NCI-H146 treated with DMSO at 0.1 percent for 48 hours (cell line): ENCODE data around the gene KRT71.

Experiments used
- DNase-seq: peaks from one replicate; lab custom pipeline; 2025; ENCODE audit not compliant: unreplicated experiment; lab: John Stamatoyannopoulos, UW

Gene KRT71

DNA sequence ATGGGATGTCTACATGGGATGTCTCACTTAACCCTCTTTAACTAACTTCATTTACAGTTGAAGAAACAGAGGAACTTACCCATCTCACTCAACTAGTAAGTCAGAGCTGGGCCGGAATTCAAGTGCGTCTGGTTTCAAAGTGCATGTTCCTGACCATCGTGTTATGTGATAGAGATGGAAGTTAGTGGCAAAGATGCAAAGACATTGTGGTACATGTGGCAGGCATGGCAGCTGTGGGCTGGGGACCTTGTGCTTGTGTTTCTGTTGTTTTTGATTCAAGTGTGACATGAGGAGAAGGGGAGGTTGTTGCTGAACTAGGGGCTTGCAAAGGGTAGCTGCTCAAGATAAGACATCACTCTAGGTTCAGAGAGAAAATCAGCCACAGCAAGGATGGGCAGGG, 23.0 kb upstream of the KRT71 start:
- DNase-seq, result no peak

DNA sequence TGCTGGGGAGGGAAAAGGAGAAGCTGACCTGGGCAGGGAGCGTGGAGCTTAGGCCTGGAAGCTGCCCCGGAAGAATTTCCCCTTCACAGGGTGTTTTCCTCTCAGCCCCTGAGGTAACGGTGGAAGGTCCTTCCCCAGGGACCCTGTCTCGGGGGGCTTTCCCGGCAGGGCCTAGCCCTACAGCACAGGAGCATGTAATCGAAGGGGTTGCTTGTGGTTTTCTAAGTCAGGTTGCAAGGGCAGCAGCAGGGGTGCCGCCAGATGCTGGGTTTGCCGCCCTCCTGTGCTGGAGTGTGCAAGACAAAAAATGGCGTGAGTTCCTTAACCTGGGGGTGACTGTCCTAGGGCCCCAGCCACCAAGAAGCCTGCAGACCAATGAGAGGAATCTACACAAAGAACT, 22.3 kb upstream of the KRT71 start:
- no peak for DNase-seq

DNA sequence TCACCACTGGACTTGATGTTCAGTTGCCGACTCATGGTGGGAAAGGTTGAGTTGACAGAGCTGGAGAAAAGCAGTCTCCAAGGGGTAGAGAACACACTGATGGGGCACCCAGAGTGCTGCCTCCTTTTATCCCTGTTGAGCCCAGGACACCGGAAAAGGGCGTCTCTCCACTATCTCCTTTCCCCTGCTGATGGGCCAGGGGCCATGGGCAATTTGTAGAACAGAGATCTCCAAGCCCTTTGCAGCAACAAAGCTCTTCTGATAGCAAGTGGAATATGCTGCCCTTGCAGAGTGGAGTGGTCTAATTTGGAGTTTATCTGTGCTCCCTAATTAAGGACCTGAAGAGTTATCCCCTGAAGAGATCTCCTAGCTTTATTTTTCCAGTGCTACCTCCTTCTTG, 20.8 kb upstream of the KRT71 start, which contains the start of gene KRT74:
TSS of gene KRT74 (minus strand) at position 101 of the 400 bp plus-strand sequence. CDS start at position 35, 66 bp downstream.
- no peak for DNase-seq

DNA sequence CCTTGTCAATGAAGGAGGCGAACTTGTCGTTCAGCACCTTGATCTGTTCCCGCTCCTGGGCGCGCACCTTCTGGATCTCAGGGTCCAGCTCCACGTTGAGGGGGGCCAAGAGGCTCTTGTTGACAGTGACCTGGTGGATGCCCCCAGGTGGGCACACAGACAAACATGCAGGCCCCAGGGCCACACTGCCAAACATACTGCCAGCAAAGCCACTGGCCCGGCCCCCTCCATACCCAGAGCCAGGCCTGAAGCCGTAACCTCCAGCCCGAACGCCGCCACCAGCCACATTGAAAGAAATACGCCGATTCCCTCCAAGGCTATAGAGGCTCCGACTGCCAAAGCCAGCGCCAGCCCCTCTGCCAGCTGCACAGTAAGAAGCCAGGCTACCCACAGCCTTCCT, 20.4 kb upstream of the KRT71 start:
- DNase-seq, result no peak

DNA sequence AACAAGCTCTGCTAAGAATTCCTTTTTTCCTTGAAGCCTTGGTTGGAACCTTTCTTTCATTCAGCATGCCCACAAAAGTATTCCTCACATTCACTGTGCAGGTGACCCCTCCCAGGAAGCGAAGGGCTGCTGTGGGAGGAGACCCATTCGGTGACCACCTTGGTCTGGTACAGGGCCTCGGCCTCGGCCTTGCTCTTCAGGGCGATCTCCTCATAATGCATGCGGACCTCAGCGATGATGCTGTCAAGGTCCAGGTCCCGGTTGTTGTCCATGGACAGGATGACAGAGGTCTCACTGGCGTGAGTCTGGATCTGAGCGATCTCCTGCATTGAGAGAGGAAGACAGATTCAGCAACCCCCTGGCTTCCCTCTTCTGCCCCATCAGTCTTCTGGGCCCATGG, 17.6 kb upstream of the KRT71 start:
- DNase-seq, result no peak

DNA sequence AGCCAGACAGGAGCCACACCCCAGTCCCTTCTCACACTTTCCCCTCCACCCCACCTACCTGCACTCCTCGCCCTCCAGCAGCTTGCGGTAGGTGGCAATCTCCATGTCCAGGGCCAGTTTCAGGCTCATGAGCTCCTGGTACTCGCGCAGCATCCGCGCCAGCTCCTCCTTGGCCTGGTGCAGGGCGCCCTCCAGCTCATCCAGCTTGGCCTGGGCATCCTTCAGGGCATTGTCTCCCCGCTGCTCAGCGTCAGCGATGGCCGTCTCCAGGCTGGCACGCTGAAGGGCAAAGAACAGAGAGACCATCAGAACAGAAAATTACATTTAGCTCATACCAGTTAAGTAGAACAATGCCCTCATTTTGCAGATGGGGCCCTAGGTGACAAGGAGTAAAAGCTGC, 15.2 kb upstream of the KRT71 start:
- DNase-seq, result no peak

DNA sequence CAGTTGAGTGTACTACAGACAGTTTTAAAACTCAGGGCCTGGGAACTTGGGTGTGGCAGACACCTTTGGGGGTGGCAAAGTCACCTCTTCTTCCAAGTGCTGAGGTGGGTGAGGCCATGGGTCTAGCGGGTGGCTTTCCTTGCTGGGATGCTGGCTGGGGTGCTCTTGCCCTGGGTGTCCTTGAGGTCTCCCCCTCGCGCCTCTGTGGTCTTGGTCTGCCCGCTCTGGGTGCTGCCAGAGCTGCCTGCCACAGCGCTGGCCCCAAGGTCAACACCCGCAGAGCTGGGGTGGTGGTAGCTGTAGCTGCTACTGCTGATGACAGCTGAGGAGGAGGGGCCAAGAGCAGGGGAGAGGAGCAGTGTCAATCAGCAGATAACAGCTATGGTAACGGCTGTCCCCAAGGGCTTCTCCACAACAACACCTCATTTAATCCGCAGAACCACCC, 13.9 kb upstream of the KRT71 start:
- no peak for DNase-seq

DNA sequence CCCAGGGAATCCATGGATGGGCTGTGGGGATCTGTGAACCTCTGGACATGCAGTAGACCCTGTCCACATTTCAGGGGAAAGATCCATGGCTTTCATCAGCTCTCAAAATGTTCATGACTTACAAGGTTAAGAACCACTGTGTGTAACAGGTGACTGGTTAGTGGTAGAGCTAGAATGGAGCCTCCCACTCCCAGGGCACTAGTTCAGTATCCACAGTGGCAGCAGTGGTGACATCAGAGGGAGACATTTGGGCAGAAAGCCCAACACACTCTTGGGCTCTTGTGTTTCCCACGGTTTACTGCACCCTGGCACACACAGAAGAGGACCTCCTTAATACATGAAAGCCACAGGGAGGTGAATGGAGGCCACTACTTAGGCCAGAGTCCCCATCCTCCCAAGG, 11.6 kb upstream of the KRT71 start:
- no peak for DNase-seq

DNA sequence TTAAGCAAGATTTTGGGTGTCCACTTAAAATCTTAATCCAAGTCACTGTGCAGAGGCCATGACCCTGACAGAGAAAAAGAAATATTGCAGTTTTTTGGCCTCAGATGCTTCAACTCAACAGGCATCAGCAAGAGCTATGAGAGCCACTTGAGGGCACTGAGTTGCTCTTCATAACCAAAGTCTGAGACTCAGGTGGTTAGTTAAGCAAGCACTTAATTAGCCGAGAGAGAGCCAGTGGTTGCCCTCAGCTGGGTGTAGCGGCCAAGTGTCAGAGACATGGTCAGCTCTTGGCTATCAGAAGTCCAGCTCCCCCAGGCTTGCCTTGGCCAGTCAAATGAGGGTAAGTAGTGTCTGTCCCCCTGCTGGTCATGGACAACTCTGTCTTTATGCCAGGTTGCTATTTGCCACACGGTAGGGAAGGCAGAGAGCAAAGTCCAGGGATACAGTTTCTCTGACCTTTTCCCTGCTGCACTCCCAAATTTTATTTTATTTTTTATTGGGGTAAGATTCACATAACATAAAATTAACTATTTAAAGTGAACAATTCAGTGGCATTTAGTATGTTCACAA, 9.0 kb upstream of the KRT71 start:
- no peak for DNase-seq

DNA sequence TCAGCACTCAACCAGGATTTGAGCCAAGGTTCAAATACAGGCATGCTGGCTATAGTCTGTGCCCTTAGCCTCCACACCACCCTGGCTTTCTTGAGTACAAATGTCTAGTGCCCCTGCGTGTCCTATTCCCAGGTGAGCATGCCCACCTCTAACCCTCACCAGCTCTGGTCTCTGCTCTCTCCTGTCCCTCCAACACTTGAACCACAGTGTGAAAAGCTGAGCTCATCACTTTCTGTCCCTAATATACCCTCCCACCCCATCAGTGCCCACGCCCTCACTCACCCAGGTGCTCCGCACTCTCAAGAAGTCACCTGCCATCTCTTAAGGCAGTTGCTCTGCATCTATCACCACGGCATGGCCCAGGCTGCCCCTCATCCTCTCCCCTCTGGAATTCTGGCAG, 7.0 kb upstream of the KRT71 start:
- DNase-seq, result no peak

DNA sequence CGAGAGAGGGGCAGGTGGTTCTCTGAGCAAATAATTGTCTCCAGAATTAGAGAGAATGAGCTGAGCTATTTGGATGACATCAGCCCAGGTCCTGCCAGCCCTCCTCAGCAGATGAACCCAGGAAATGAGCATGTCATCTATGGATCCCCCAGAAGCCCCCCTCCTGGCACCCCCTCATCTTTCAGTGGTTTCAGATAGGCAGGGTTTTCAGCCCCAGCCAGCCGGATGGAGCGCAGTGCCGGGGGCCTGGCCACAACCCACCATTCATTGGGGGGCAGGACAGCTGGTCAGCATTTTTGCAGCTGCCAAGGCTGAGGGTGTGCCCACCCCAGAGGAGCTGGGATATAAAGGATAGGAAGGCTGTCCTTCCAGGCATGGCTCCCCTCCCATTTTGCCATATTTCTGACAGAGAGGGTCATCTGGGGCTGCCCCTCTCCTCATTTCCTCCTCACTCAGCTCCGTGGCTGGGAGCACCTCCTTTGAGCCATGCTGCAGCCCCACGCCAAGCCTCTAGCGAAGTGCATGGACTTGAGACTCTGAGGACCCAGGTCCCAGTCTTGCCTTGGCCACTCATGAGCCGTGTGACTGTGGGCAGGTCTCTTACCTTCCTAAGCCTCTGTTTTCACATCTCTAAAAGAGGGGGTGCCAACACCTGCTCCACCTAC, 6.0 kb upstream of the KRT71 start:
- DNase-seq, result no peak

DNA sequence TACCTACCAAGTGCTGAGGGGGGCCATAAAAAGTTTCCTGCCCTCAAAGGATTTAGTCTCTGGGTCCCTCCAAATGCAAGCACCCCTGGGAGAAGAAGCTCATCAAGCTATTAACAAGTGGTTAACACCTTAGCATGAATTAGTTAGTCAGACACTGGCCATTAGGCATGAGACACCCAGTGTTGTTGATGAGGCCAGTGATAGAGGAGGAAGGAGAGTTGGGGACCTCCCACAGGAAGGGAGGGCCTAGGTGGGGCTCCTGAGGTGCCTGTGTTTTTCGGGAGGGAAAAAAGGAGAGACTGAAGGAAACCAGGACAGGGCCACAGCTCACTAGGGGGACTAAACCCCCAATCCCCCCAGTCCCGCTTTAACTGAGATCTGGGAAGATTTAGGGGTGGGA, 4.5 kb upstream of the KRT71 start:
- DNase-seq, result no peak

DNA sequence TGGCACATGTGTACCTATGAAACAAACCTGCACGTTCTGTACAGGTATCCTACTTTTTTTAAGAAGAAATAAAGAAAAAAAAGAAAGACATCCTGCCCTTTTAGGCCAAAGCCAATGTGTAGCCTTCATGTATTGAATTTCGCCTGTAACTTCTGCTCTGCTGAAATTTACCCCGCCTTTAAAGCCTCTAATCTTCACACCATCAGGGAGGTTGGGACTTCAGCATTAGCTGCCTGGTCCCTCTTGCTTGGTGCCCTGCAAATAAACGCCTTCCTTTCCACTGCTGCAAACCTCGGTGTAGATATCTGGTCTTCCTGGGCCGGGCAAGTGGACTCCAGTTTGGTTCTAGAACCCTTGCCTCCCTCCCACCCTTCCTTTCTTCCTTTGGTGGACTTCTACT, 2.6 kb upstream of the KRT71 start:
- DNase-seq, result no peak

DNA sequence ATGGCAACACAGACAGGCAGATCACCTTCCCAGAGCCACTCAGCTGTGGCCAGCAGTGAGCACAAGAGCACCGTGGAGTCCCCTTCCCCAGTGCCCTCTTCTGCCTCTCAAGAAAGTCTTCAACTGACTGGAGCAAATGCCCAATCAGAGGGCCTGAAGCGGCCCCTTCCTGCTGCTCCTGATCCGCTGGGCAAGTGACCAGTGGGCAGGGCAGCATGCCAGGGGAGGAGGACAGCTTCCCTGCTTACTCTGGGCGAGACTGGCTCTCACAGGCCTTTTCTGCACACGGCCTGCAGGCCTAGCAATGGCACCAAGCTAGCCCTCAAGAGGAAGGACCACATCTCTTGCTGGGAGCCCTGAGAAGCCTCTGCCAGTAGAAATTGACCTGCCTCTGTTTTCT, 890 bp downstream of the KRT71 start:
- DNase-seq, result no peak

DNA sequence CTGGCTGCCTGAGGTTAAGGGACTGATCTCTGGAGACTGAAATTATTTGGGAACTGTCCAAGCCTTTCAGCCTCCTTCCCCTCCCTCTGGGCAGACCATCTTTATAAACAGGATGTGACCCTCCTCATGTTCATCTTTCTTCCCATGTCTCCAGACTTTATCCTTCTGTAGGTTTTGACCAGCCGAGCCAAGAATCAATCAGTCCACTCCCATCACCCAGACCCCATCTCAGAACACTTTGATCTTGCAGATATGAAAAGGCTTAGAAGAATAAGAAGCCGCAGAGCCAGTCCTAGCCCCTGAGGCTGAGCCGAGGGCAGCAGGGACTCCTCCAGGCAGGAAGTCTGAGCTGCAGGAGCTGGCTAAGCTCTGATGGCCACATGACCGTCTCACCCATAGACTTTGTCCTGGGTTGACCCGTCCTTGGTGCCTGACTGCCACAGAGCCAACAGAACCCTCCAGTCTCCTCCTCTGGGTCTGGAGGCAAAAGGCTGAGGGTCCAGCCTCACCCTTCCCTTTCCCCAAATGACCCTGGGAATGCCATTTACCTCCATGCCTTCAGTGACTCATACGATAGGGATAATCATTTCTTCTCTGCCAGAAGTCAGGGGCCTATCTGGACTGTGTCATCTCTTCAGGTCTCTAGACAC, 1.6 kb downstream of the KRT71 start:
- DNase-seq, result no peak

DNA sequence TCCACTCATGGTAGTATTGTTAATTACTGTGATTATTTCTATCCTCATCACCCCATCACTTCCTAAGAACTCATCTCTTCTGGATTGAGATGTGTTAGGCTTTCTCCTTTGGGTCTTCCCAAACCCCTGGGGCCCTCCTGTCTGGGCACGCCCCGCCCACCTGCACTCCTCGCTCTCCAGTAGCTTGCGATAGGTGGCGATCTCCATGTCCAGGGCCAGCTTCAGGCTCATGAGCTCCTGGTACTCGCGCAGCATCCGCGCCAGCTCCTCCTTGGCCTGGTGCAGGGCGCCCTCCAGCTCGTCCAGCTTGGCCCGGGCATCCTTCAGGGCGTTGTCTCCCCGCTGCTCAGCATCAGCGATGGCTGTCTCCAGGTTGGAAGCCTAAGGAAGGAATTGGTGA, 6.8 kb downstream of the KRT71 start:
- DNase-seq, result no peak

DNA sequence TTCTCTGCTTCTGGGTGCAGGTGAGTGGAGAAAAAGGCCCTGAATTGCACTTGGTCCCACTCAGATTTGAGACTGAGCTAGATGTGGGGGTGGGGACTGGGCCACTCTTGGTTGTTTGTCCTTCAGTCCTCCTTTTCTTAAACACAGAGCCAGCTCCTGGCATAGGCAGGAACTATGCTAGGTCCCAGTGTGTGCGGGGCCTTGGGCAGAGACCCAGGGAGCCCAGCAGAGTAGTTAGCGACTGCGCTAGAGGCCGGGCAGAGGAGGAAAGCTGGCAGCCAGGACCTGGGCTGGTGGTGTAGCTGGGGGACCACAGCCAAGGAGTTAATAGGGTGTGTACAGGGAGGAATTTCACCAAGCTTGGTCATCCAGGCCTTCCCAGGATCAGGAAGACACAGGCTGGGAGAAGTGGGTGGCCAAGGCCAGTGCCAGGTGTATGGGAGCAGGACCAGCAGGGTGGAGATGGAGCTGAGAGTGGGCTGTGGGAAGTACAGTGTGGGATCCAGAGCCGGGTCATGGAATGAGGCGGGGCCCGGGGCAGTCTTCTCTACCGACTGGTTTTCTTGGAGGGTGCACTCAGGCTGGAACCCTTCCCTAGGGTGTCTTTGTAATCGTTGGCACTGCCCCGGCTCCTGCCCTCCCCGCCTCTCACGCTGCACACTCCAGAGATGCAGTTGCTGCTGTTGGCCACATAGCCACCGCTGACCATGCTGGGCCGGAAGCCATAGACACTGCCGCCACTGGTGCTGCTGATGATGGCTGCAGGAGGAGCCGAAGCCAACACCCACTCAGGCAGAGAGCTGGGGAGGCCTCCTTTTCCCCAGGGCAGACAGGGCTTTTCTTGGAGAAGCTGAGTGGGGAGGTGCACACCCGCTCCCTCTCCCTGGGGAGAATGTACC, 8.7 kb downstream of the KRT71 start:
- DNase-seq, result no peak

DNA sequence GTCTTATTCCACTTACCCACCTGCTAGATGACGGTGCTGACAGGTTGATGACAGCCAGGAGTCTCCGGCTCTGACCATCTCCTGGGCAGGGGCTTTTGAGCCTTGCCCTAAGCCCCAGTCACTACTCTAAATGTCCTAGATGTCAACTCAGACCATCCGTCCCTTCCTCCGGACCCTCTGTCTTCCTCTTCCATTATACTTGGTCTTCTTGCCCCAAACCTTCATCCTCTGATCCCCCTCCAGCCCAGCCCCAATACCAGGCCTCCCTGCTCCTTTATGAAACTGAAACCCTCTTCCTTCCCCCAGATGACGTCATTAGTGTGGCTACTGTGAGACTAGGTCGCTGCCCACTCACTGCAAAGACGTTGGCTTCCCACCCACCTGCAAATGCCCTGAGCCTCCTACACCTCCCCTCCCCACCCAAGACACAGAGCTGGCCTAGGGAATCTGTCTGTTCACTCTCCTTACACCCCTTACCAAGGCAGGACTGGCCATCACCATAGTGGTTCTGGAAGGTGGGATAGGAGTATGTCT, 10.1 kb downstream of the KRT71 start:
- DNase-seq, result no peak

DNA sequence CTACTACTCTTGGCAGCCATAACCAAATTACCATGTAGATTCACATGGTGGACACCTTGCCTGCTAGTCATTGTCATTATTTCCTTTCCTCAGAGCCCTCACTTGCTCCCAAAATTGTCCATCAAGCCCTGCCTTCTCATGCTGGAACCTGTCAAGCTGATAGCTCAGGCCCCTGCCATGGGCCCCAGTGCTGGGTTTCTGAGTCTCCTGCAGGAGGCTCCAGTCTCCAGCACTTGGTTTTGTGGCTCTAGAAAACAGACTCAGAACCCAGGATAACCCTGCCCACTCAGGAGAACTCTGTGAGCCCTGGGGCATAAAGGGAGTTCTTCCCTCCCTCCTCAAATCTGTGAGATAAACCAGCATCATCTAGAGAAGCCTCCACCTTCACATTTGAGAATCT, 10.8 kb downstream of the KRT71 start:
- DNase-seq, result no peak

DNA sequence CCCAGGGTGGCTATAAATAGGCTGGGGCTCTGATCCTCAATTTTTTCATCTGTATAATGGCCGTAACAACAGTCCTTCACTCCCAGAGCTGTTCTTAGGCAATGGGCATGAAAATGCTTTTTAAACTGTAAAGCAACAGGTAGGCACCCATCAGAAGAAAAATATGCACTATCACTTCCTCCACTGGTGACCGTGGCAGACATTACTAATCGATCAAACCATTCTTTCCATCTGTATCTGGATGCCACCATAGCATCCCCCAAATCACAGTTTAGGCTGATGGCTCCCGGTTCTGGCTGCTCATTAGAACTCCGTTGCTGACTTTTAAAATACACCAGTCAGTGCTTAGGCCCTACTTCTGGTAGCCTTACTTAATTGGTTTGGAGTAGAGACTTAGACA, 11.2 kb downstream of the KRT71 start:
- no peak for DNase-seq

DNA sequence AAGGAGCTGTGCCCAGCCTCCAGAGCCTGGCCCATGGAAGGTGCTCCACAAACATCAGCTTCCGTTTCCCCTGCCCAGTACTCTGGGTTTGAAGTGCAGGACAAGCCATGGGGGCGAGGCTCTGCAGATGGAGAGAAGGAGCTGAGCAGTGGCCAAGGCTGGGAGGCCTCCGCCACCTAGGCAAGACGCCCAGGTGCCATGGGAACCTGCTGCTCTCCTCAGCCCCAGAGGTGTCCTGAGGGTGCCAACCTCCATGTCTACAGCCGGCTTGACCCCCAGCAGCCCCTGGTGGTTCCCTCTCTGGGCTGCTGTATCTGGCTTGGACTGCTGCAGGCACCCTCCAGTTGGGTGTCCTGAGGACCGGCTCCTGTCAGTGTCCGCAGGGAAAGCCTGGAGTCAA, 12.4 kb downstream of the KRT71 start:
- no peak for DNase-seq
